Medulla oblongata (tissue), 1 donor: ENCODE data around the gene OR2W3.

Experiments used
- DNase-seq: peaks from one replicate; pipeline ENCODE4 v3.0.0-alpha.2; 2015; ENCODE audit errors: extremely low spot score

OR2W3 gene

DNA sequence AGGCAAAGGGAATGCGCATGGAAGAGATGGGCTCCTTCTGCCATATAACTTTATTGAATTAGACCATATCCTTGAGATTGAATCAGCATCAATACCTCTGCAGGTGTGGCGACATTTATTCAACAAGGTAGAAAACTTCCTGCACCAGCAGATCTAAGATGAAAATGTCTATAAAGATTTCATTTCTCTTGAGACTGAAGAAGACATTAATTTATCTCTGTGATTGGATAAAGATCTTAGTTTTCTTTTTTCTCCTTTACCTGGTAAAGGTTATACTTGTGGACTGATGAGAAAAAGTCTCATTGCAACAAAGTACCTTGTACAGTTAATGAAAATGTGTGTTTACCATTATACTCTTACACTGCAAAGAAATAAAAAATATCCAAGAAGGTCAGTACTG lies 24.6 kb downstream of the OR2W3 start, which contains the start of gene OR2T8:
TSS of gene OR2T8 (plus strand) at position 301 of the 400 bp plus-strand sequence. CDS start 766 bp downstream, outside the sequence.
- no peak for DNase-seq

DNA sequence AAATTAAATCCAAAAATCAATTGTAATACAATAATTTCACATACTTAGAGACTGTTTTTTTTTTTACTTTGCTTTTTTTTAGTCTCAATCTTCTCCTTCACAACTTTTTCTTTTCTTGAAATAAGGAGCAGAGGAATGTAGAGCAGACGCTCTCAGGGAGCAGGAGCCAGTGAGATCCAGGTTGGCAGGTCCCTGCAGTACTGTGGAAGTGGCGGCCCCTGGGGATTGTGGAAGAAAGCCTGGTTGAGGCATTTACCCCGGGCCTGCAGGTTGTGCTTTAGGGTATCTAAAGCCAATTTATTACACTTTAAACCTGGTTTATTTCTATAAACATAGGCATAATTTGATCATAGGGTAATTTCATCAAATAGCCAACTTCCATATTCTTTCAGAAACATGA lies 28.6 kb downstream of the OR2W3 start:
- no peak for DNase-seq

DNA sequence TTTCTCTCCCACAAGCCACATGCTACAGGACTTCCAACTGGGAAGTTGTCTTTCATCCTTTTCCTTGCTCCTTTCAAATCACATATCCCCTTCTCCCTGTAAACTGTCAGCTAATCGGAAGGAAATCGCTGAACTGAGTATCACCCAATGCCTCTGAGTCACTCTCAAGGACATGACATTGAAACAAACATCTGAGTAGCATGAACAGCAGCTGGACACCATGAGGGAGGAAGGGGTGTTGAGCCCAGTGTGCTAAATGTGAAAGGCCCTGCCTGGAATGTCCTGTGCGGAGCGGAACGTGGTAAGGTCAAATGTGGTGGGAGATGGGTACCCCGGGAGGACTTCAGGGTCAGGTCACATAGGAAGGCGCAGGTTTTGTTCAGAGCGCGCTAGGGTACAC lies 29.5 kb downstream of the OR2W3 start, which contains the start of gene OR2AJ1:
TSS of gene OR2AJ1 (plus strand) at position 22 of the 400 bp plus-strand sequence. CDS start 8,880 bp downstream, outside the sequence.
- DNase-seq, result no peak

DNA sequence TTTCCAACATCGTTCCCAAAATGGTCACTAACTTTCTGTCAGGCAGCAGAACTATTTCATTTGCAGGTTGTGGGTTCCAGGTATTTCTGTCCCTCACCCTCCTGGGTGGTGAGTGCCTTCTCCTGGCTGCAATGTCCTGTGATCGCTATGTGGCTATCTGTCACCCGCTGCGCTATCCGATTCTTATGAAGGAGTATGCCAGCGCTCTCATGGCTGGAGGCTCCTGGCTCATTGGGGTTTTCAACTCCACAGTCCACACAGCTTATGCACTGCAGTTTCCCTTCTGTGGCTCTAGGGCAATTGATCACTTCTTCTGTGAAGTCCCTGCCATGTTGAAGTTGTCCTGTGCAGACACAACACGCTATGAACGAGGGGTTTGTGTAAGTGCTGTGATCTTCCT lies 38.6 kb downstream of the OR2W3 start:
- no peak for DNase-seq

DNA sequence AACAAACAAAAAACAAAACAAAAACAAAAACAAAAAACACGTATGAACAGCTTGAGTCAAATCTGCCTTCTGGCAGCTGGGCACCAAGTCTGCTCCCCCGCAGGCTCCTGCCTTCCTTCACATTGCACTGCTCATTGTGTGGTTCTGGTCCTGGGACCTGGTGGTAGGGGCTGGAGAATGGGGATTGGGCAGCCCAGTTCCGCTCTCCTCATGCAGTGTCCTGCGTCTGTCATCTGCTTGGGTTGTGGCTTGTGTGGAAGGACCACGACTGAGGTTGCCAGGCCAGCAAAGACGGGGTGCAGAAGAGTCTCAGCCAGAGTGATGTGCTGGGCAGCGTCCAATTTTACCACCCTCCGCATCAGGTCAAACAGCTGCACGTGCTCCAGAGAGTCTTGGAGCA lies 40.4 kb downstream of the OR2W3 start:
- DNase-seq, result no peak

DNA sequence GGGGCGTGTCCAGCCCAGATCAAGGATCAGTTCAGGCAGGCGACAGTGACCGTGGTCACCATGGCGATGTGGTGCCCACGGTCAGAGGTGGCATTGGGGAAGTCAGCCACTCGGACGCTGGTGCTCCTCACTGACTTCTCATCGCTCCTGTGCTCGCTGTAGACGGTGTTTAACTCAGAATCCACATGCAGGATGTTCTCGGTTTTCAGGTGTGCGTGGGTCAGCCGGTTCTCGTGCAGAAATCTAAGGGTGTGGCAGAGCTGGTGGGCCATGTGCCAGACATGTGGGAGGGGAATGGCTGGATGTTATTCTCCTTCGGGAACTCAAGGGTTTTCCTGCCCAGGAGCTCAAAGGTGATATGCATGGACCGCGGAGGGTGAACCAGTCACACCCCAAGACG lies 41.0 kb downstream of the OR2W3 start:
- no peak for DNase-seq

DNA sequence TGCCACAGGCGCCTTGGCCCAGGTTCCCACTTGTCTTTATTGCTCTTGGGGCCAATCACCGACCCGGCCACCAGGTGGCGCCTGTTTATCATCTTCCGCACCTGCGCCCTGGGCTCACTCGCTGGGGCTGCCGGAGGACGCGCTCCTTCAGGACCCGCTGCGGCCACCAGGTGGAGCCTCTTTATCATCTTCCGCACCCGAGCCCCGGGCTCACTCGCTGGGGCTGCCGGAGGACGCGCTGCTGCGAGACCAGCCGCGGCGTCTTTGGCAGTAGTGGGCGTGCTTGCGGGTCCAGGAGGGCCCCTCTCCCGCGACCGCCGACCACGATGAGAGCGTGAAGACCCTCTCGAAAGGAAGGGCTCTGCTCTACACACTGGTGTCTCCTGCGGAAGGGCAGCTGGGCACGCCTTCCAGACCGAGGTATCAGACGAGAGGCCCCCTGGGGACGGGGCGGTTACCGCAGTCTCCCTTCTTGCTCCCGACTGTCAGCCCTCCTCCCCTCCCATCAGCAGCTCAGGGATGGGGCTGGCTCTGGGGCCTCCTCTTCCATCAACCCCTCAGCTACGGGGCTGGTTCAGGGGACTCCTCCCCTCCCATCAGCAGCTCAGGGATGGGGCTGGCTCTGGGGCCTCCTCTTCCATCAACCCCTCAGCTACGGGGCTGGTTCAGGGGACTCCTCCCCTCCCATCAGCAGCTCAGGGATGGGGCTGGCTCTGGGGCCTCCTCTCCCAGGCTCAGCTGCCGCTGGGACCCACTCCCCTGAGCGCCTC lies 41.8 kb downstream of the OR2W3 start:
- DNase-seq, result peak; percentile 49

DNA sequence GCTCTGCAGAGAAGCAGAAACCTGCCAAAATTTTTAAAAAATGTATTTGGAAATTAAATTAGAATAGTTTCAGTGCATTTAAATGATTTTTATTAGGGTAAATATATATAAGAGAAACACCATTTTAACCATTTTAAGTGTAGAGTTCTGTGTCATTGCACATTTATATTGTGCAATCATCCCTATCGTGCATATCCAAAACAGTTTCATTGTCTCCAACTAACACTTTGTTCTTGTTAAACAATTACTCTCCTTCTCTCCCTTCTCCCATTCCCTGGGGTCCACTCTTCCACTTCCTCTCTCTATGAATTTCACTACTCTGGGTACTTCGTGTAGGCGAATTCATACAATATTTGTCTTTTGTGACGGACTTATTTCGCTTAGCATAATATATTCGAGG lies 47.2 kb downstream of the OR2W3 start:
- no peak for DNase-seq
